ACC112 (cell line): ENCODE measurements around the gene VANGL1.

ENCODE experiments used
- H2AFZ ChIP-seq: fragments of 200-600 bp; sonication (generic); one replicate; pipeline ENCODE4 v1.6.0; 2017; ENCODE audit warnings: antibody characterized with exemption, low read length; ENCODE audit not compliant: unreplicated experiment
- H3K27ac ChIP-seq: fragments of 200-600 bp; sonication (generic); 2 replicates; pipeline ENCODE4 v1.5.1; 2014; ENCODE audit warnings: low read depth, mild to moderate bottlenecking, antibody characterized with exemption, low read length, moderate library complexity
- H3K27me3 ChIP-seq: fragments of 200-600 bp; sonication (generic); 2 replicates; pipeline ENCODE4 v1.6.1; 2014; ENCODE audit warnings: mild to moderate bottlenecking, antibody characterized with exemption, low read length, moderate library complexity, mixed read lengths; ENCODE audit not compliant: insufficient read depth
- H3K36me3 ChIP-seq: fragments of 200-600 bp; sonication (generic); 2 replicates; pipeline ENCODE4 v1.6.1; 2016; ENCODE audit warnings: mild to moderate bottlenecking, antibody characterized with exemption, low read length, moderate library complexity, mixed read lengths; ENCODE audit not compliant: insufficient read depth
- H3K4me1 ChIP-seq: fragments of 200-600 bp; sonication (generic); one replicate; pipeline ENCODE4 v1.6.1; 2016; ENCODE audit warnings: low read length, mixed read lengths; ENCODE audit not compliant: insufficient read depth, unreplicated experiment, control insufficient read depth
- H3K4me3 ChIP-seq: fragments of 200-600 bp; sonication (generic); 2 replicates; pipeline ENCODE4 v1.5.1; 2014; ENCODE audit warnings: mild to moderate bottlenecking, low read depth, low read length
- H3K79me2 ChIP-seq: fragments of 200-600 bp; sonication (generic); one replicate; pipeline ENCODE4 v1.6.0; 2016; ENCODE audit warnings: low read length; ENCODE audit not compliant: control insufficient read depth, unreplicated experiment, insufficient read depth

The VANGL1 gene

DNA sequence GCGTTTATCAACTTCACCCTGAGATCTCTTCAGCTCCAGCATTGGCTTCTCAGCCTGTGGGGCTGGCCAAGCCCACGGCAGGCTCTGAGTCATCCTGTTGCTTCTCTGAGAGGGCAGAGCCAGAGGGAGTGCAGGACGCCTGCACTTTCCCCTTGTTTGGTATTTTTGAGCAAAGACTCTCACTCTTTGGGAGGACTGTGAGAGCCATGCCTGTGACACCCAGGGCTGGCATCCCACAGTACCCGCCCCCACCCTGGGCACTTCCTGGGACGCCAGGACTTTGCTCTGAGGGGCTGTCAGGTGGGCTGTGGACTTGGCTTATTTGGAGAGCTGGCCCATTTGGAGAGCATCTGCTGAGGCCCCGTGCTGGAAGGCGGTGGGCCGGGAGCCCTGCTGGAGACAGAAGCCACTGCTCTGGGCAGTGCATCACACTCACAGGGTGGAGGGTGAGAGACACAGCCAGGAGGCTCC, 37.4 kb downstream of the VANGL1 start:
- H3K27ac ChIP-seq: no peak overlapping the region
- no peaks in the 10 kb centered on the region for H3K79me2 ChIP-seq
- peaks cover 11% of the 10 kb centered on the region for H3K4me1 ChIP-seq
- no peak overlapping the region for H2AFZ ChIP-seq
- no peak overlapping the region for H3K4me3 ChIP-seq
- no peaks in the 10 kb centered on the region for H3K27me3 ChIP-seq
- H3K36me3 ChIP-seq: no peaks in the 10 kb centered on the region

DNA sequence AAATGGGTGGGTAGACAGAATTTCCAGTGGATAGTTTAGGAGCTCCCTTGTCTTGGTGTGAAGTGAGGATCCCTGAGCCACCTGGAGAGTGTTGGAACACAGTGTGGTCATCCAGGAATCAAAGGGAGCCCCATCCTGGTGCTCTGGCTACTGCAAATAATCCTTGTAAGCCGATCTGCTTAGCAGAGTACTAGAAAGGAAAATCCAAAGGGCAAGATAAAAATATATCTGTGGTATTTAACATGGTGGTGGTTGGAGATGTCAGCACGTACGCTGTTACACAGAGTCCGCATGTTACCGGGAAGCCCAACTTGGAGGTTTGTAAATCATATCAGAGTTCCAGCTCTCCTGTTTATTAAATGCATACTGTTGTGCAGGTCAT, 39.0 kb downstream of the VANGL1 start:
- Histone ChIP-seq H3K27me3 (no peaks in the 10 kb centered on the region), H2AFZ (no peak overlapping the region), H3K4me1 (peaks cover 11% of the 10 kb centered on the region), H3K4me3 (no peak overlapping the region), H3K79me2 (no peaks in the 10 kb centered on the region), H3K27ac (no peak overlapping the region), H3K36me3 (peaks cover 9% of the 10 kb centered on the region; the same call in 1 of the 2 replicates)

DNA sequence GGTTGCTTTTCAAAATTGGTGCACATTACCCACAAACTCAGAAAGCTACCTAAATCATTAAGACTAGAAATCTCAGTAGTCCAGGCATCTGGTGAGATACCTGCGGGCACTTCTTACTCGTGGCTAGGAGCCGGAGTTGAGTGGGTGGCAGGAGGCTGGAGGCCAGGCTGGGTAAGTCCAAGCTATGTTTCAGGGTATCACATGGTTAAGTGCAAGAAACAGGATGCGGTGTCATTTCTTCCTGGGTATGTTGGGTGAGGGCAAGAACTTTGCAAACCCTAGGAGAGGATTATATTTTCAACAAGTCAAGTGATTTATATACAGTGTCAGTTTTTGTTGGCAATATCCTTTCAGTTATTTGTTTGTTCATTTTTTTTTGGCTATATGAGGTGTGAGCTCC, 41.0 kb downstream of the VANGL1 start:
- Histone ChIP-seq H3K27me3 (no peaks in the 10 kb centered on the region), H3K4me1 (peaks cover 11% of the 10 kb centered on the region), H3K27ac (no peak overlapping the region), H3K4me3 (no peak overlapping the region), H3K79me2 (no peaks in the 10 kb centered on the region), H2AFZ (no peak overlapping the region), H3K36me3 (peaks cover 10% of the 10 kb centered on the region; the same call in 1 of the 2 replicates)

DNA sequence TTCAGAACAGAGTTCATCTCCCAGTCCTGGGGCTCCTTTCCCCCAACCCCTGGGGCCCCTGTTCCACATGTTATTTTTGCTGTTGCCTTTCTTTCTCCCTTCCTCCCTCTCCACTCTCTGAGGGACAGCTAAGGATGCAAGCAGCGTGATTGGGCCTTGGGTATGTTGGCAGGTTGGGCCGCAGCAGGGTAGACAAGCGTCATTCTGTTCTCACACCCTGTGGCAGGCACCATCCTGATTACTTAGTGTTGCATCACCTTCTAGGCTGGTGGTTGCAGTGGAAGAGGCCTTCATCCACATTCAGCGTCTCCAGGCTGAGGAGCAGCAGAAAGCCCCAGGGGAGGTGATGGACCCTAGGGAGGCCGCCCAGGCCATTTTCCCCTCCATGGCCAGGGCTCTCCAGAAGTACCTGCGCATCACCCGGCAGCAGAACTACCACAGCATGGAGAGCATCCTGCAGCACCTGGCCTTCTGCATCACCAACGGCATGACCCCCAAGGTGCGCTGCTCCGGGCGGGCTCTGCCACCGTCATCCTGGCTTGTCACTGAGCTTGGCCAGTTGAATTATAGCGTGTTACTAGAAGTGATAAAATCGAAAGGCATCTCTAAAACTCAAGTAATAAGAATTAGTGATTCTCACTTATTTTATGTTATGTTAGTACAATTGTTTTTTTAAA, 43.4 kb downstream of the VANGL1 start:
- no peaks in the 10 kb centered on the region for H3K4me1 ChIP-seq
- no peak overlapping the region for H2AFZ ChIP-seq
- no peaks in the 10 kb centered on the region for H3K27me3 ChIP-seq
- H3K36me3 ChIP-seq: peaks cover 10% of the 10 kb centered on the region; the same call in 1 of the 2 replicates
- H3K4me3 ChIP-seq: no peak overlapping the region
- H3K27ac ChIP-seq: no peak overlapping the region
- no peaks in the 10 kb centered on the region for H3K79me2 ChIP-seq

DNA sequence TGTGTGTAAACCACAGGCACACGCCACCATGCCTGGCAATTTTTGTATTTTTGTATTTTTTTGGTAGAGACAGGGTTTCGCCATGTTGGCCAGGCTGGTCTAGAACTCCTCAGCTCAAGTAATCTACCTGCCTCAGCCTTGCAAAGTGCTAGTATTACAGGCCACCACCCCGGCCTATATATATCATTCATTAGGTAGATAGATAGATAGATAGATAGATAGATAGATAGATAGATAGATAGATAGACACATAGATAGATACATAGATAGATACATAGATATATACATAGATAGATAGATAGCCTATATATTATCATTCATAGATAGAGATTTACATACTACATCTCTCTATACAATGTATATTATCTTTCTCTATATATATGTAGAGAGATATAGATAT, 46.0 kb downstream of the VANGL1 start:
- H2AFZ ChIP-seq: no peak overlapping the region
- no peaks in the 10 kb centered on the region for H3K27me3 ChIP-seq
- H3K4me3 ChIP-seq: no peak overlapping the region
- H3K36me3 ChIP-seq: peaks cover 10% of the 10 kb centered on the region; the same call in 1 of the 2 replicates
- H3K27ac ChIP-seq: no peak overlapping the region
- H3K4me1 ChIP-seq: no peaks in the 10 kb centered on the region
- H3K79me2 ChIP-seq: no peaks in the 10 kb centered on the region

DNA sequence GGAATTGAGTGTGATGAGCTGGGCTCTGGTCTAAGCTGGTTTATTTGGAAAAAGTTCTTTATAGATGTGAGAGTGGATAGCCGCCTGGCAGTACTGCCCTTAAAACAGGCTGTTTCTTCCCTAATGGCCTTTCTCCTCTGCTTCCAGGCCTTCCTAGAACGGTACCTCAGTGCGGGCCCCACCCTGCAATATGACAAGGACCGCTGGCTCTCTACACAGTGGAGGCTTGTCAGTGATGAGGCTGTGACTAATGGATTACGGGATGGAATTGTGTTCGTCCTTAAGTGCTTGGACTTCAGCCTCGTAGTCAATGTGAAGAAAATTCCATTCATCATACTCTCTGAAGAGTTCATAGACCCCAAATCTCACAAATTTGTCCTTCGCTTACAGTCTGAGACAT, 49.2 kb downstream of the VANGL1 start:
- Histone ChIP-seq H3K4me3 (no peak overlapping the region), H3K79me2 (no peaks in the 10 kb centered on the region), H2AFZ (no peak overlapping the region), H3K27me3 (no peaks in the 10 kb centered on the region), H3K27ac (no peak overlapping the region), H3K4me1 (no peaks in the 10 kb centered on the region), H3K36me3 (no peaks in the 10 kb centered on the region)

DNA sequence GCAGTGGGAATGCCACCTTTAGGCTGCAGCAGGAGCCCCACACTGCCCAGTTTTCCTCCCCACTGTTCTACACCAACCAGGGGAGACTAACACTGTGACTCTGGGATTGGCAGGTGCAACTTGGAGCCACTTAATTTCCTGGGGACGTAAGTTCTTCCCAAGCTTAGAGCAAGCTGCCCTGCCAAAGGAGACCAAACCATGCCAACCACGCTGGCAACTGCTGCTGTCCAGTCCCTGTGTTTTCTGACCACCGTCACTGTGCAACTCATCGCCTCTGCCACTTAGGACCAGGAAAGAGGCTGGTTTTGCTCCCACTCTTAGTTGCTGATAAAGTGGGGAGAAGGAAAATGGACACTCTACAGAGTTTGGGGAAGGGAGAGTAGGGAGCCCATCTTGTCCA, 50.5 kb downstream of the VANGL1 start:
- Histone ChIP-seq H3K27ac (no peak overlapping the region), H2AFZ (no peak overlapping the region), H3K79me2 (no peaks in the 10 kb centered on the region), H3K4me3 (no peak overlapping the region), H3K27me3 (no peaks in the 10 kb centered on the region), H3K4me1 (no peaks in the 10 kb centered on the region), H3K36me3 (no peaks in the 10 kb centered on the region)

DNA sequence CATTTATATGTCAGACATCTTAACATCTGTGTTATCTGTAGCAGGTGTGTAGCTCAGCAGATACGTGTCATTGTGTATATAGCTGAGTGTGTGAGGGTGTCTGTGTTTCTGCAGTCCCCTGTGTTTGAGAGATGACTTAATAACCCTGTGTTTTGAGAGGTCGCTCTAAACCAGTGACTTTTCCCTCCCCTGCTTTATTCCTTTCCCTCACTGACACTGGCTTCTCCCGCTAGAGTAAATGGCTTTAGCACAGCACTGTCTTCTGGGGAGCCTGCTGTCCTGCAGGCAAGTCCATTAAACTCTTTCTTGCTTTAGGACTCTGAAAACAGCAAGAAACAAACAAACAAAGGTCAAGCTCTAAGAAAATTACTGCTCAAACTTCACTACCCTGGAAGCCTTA, 53.0 kb downstream of the VANGL1 start:
- H3K4me3 ChIP-seq: no peak overlapping the region
- H3K27ac ChIP-seq: no peak overlapping the region
- no peaks in the 10 kb centered on the region for H3K4me1 ChIP-seq
- H3K36me3 ChIP-seq: no peaks in the 10 kb centered on the region
- H2AFZ ChIP-seq: no peak overlapping the region
- H3K27me3 ChIP-seq: peaks cover 9% of the 10 kb centered on the region
- H3K79me2 ChIP-seq: no peaks in the 10 kb centered on the region

DNA sequence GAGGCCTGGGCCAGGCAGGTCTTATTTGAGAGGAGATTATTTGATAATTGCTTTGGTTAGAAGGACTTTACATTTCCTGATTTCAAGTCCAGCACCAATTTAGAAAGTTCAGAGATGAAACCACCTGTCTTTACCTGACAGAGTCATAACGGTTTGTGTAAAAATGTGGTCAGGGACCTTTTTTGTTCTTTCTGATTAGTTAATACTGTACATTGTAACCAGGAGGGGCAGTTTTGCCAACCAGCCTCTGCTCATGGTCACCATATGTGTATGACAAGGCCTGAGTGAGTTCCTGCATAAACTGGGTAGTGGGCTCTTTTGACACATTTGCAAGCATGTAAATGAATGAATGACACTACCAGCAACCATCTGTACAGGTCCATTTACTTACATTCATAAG, 55.8 kb downstream of the VANGL1 start:
- H3K27me3 ChIP-seq: peaks cover 22% of the 10 kb centered on the region
- H3K36me3 ChIP-seq: no peaks in the 10 kb centered on the region
- H3K4me1 ChIP-seq: no peaks in the 10 kb centered on the region
- H3K4me3 ChIP-seq: no peak overlapping the region
- H3K79me2 ChIP-seq: no peaks in the 10 kb centered on the region
- no peak overlapping the region for H2AFZ ChIP-seq
- H3K27ac ChIP-seq: no peak overlapping the region

DNA sequence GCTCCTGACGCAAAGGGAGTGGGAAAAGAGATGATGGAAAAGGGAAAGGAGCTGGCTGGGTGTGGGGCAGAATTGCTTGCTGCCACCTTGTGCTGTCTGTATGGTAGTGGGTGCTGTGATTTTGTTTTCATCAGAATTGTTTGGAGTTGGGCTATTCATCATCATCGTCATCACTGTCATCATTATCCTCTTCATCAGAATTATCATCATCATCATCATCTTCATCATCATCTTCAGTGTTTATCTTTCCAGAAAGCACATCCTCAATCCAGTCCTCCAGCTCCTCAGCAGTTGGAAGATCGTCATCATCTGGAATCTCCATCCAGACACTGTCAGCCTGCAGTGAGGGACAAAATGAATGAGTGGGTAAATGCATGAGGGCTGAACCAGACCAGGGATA, 59.3 kb downstream of the VANGL1 start:
- Histone ChIP-seq H3K27me3 (peaks cover 22% of the 10 kb centered on the region), H3K79me2 (no peaks in the 10 kb centered on the region), H3K4me1 (no peaks in the 10 kb centered on the region), H3K27ac (no peak overlapping the region), H2AFZ (no peak overlapping the region), H3K36me3 (no peaks in the 10 kb centered on the region), H3K4me3 (no peak overlapping the region)

DNA sequence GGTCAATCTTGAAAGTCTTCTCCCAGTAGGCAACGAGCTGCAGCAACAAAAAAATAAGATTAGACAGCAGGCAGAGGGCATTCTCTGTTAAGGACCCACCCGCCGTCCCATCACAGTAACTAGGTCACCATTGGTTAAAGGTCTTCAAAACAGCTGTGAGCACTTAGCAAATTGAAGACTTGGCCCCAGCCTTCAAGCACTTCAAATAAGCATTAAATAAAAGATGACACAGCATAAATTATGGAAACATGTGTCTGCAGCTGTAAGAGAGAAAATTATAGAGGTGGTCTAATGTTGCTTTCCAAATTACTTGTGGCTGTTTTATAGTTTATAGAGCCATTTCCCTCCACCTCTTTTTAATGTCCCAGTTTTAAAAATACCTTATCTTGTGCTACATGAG, 61.2 kb downstream of the VANGL1 start:
- Histone ChIP-seq H3K27ac (no peak overlapping the region), H3K27me3 (peaks cover 32% of the 10 kb centered on the region), H3K4me1 (no peaks in the 10 kb centered on the region), H3K4me3 (no peak overlapping the region), H3K36me3 (no peaks in the 10 kb centered on the region), H3K79me2 (no peaks in the 10 kb centered on the region), H2AFZ (no peak overlapping the region)
